SK-N-SH treated with all-trans-retinoic acid at 6 μM for 48 hours (cell line): ENCODE results near the gene FAM210A.
"Not testable (repeated sequence)": the region's sequence is repeated elsewhere in the genome, so short reads cannot be mapped to it uniquely, and the experiment has no call there.

Source experiments
- ARNTL ChIP-seq: fragments of 450-650 bp; formaldehyde crosslinking; IDR thresholded peaks from 2 replicates; pipeline ENCODE4 v1.5.0; 2020; ENCODE audit warnings: low read depth, mild to moderate bottlenecking, moderate library complexity, borderline replicate concordance
- CSDC2 ChIP-seq: fragments of 250-450 bp; sonication (Bioruptor Pico); IDR thresholded peaks from 2 replicates; pipeline ENCODE4 v1.5.0; 2020; ENCODE audit warnings: mild to moderate bottlenecking, moderate library complexity
- RARB ChIP-seq: fragments of 250-450 bp; sonication (Bioruptor Pico); IDR thresholded peaks from 2 replicates; pipeline ENCODE4 v1.8.0; 2021; ENCODE audit warnings: mild to moderate bottlenecking, moderate library complexity

- TF ChIP-seq CSDC2, ARNTL, RARB (CRISPR knock-in tag): not testable (repeated sequence)
Observed at GRCh38 chr18:13690060-13690459, 36.3 kb downstream of the FAM210A start.
